ENCODE results near the gene SLC35F6.
"Not testable (repeated sequence)": the region's sequence is repeated elsewhere in the genome, so short reads cannot be mapped to it uniquely, and the experiment has no call there.

SLC35F6 gene

DNA sequence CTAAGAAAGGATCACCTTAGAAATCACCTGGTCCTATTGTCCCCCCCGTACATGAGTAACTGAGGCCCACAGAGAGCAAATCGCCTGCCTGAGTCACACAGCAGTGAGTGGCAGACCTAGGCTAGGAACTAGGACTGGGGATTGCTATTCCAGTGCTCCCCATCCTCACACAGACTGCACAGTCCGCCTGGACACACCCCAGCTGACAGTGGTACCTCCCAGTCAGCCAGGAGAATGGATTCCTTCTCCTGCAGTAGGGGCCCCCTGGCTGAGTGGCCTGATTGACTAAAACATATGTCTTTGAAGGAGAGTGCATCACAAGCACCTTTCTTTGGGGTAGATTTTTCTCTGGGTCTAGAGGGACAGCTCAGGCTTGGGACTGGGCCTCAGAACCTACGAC is 32.4 kb upstream of the SLC35F6 start:
- no peak for DNase-seq

DNA sequence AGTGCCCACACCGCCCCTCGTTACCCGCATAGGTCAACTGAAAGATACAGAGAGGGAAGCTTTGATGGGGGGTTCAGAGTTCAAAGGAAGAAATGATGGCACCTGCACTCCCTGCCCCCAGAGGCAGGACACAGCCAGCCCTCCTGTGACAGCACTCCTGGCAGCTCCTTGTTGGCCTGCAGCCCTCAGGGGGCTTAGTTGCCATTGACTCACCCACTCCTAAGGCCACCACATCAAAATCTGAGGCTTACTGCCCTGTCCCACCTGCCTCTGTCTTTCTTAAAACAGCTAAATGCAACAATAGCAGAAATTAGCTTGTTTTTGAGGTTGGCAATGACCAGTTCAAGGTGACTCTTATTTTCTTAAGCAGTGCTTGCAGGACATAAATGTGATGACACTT is 31.6 kb upstream of the SLC35F6 start:
- no peak for DNase-seq

DNA sequence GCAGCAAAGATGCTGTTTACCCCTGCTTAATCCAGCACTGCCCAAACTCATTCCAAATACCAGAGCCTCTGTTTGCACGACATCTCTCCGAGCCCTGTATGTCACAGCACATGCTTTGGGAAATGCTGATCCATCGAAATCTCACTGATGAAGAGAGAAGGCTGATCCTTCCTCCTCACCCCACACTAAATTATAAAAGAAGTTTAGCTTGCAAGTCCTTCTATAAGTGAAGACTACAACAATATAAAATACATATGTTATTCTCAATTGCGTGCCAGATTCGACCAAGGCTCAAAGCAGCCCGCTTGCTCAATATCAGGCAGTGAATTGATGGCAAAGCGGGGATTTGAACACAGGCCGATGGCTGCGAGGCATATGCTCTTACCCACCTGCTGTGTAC is 30.7 kb upstream of the SLC35F6 start:
- DNase-seq, result no peak

DNA sequence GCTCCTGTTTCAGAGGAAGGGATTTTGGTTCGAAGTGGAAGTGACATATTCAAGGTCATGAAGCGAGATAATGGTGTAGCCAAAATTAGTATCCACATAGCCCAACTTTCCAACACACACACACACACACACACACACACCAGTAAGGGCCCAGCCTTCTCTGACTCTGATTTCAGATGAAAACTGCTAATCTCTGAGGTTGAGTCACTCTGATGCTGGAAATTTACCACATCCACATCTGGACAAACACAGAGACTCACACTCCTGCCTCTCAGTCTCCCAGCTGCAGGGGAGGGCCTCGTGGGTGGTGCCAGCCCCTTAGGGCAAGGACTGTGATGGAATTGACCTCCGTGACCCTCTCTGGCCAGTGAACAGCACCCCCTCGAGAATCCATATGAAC is 29.0 kb upstream of the SLC35F6 start:
- no peak for DNase-seq

DNA sequence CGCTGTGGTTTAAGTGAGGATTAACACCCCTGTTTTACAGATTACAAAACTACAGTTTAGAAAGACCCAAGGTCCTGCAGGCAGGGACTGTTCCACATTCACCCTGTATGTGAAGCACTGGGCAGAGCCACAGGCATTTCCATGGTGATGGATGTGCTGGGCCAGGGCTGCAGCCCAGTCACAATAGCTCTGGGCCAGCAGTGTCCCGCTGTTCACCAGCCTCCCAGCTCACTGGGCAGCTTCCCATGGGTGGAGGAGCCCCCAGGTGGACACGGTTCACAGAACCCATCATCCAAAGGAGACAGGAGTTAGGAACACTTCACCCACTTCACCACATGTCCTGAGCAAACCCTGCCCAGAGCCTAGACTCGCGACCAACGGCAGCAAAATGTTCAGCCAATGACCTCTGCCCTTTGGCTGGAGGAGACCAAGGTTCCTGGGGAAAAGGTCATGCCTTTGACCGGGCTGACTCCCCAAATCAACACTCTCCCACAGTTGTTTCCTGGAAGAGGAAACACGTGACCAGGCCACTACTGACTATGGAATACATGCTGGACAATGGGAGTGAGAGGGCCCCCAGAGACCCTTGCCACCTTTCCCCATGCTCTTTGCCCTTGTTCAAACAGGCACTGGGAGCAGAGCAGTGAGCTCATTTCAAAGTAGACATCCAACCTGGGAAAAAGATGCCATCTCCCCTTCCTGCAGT is 28.0 kb upstream of the SLC35F6 start:
- no peak for DNase-seq

DNA sequence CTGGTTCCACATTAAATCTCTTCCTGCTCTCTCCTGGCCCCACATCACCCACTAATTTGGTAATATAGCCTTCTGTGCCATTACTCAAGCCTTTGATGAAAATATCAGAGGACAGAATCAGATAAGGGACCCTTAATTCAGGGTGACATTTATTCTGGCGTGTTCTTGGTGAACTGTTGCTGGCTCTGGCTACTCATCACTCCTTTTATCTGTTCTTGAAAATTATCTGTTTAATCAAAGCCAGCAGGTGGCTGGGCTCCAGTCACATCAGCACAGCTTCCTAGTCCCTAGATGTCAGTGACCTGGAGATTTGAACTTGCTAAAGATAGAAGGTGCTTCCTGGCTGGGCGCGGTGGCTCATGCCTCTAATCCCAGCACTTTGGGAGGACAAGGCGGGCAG is 26.9 kb upstream of the SLC35F6 start:
- no peak for DNase-seq

DNA sequence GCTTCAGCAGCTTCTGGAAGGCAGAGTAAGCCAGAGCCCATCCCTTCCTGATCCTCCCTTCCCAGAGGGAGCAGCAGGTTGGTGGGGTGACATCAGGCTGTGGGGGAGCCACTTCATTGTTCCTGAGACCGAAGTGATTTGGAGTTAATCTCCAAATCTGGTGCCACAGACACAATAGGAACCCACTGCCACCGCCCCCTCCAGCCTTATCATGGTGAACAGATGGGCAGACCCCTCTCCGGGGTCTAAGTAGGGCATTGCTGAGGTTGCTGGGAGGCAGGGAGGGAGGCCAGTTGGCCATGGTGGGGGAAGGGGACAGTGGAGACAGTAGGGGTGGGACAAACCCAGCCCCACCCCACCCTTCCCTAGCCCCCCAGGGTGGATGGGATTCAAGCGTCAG is 25.6 kb upstream of the SLC35F6 start:
- DNase-seq, result no peak

DNA sequence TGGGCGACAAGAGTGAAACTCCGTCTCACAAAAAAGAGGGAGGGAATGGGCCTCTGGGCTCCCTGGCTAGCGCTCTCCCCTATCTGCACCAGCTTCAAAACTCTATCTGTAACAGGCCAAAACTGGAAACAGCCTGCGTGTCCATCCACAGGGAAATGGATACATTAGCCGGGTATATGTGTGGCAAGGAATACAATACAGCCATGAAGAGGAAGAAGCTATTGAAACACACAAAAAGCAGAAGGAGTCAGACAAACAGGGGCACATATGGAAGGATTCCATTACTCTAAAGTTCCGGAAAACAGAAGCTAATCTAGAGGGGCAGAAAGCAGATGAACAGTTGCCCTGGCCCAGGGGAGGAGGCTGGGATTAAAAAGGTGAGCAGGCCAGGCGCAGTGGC is 24.6 kb upstream of the SLC35F6 start:
- DNase-seq, result no peak

DNA sequence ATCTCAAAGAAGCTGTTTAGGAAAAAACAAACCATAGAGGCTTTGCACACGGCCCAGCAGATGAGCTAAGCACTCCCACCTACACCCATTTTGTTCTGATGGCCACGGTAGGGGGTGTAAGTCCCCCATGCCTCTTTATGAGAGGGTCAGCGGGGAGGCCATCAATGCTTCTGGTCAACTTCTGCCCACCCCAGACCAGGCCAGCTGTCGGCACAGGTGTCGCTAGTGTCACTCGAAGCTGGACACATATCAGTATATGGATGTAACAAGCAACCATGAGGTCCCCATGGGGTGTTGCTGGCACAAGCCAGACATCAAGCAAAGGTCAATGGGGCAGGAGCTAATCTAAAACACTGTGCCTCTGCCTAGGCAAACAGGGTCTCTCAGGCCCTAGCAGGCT is 23.7 kb upstream of the SLC35F6 start:
- DNase-seq, result no peak

DNA sequence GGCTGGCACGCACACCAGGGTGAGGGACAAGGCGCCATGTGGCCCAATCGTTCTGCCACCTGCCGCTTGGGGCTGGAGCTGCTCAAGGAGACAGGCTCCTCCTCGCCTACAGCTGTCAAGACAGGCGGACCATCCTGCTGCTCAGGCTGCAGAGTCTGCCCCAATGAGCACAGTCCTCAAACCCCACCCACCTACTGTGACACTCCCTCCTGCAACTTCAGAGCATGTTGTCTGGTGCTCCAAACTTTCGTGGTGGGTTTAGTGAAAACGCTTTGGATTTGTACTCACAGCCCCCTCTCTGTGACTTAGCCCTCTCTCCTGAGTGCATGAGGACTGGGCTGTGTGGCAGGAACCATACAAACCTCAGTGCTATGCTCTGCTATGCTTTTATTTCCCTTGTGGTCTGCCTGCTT is 23.2 kb upstream of the SLC35F6 start:
- DNase-seq, result peak; percentile 57

DNA sequence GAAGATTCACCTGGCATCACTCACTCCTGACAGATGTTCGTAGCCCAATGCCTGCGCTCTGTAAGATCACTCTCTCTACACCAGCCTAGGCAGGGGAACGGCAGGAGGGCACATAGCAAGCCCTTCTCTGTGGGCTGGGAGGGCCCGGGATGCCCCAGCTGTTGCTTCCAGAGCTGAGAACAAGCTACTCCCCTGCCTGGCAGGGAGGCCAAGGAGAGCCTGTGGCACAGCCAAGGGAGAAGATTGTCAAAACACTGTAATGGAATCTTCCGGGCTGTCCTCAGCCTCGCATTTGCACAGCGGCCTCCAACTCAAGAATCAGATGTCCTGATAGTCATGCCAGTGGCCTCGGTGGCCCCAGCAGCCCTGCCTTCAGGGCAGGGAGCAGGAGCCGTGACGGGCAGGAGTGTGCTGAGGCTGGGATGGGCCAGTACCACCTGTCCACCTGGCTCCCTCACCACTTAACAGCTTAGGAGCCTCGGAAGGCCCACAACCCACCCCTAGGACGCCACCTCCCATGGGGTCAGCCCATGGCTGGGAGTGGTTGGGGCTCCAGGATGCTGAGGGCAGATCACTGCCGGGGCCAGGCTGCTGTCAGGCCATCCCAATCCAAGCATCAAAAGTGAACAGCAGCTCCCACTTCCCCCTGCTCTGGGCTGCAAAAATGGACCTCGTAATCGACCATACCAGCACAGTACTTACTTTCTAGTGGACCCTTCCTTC is 21.9 kb upstream of the SLC35F6 start:
- no peak for DNase-seq

DNA sequence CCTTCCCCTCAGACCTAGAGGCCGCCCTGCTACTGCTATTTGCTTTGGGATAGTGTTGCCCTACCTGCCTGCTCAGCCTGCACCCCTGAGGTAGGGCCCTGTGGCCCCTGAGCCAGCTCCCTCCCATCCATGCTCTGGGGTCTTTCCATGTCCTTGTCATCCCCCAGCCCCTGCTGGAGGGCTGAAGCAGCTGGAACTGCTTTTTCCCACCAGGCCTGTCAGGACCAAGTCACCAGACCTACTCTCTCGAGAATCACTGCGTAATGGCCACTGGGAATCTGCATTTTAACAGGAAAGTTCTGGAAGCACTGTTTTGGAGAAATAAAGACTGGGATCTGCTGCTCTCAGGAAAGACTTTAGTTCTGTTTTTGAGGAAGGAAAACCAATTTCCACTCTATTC is 20.2 kb upstream of the SLC35F6 start:
- DNase-seq, result no peak

DNA sequence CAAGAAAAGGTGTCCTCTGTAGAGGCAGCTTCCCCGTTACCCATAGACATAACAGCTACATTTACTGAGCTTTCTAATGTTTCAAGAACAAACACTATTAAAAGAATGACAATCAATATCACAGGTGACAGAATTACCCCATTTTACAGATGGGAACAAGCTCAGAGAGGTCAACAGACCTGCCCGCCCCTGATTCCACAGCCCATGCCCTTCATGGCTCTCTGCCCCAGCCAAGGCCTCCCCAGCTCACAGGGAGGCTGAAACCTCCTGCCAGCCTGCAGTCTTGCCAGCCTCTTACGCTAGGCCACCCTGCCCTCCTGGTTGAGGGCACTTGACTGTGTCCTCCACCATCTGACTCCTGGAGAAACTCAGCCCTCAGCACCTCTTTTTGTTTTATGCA is 19.1 kb upstream of the SLC35F6 start:
- DNase-seq, result no peak

DNA sequence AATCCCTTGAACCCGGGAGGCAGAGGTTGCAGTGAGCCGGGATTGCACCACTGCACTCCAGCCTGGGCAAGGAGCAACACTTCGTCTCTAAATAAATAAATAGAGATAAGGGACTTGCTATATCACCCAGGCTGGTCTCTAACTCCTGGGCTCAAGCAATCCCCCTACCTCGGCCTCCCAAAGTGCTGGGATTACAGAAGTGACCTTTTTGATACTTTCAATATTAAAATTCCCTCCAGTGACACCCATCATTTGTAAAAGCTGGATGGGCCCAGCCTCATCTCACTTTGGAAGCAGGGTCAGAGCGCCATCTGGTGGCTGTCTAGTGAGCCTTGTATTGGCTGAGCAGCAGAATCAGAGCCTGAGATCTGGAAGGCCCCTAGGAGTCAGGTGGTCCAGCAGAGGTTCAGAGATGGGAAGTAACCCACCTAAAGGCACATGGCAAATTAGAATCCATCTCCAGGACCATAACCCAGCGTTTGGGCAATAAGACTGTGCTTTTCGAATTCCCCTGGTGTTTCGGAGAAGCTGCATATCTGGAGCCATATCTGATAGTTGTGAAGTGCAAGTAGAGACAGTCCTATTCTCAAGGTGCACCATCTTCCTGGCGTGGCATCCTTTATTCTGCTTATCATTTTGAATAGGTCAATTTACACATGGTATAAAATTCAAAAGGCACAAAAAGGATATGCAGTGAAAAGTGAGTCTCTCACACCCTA is 18.3 kb upstream of the SLC35F6 start:
- DNase-seq, result peak; percentile 88

DNA sequence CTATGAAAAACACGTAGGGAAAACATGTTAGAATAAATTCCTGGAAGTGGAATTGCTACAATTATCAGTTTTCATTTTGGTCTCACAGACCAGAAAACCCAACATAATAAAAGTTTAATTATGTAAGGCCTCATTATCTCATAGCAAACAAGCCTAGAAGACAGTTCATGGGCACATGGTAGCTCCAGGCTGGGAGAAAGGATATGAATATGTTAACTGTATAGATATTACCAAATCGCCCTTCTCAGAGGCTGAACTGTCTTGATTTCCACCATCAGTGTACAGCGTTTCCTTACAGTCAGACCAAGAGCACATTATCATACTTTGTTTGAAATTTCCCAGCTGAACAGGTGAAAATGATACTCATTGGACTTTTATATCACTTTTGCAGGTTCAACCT is 17.1 kb upstream of the SLC35F6 start:
- no peak for DNase-seq

DNA sequence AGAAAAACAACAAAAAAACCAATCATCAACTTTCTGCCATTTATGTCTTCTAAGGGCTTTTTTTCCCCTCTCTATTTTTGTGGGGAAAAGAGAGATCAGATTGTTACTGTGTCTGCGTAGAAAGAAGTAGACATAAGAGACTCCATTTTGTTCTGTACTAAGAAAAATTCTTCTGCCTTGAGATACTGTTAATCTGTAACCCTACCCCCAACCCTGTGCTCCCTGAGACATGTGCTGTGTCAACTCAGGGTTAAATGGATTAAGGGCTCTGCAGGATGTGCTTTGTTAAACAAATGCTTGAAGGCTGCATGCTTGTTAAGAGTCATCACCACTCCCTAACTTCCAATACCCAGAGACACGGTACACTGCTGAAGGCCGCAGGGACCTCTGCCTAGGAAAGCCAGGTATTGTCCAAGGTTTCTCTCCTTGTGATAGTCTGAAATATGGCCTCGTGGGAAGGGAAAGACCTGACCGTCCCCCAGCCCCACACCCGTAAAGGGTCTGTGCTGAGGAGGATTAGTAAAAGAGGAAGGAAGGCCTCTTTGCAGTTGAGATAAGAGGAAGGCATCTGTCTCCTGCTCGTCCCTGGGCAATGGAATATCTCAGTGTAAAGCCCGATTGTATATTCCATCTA is 14.2 kb upstream of the SLC35F6 start:
- not testable (repeated sequence) for DNase-seq

DNA sequence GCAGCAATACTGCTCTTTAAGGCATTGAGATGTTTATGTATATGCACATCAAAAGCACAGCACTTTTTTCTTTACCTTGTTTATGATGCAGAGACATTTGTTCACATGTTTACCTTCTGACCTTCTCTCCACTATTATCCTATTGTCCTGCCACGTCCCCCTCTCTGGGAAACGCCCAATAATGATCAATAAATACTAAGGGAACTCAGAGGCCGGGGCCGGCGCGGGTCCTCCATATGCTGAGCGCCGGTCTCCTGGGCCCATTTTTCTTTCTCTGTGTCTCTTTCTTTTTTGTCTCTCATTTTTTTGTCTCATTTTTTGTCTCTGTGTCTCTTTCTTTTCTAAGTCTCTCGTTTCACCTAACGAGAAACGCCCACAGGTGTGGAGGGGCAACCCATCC is 13.6 kb upstream of the SLC35F6 start:
- not testable (repeated sequence) for DNase-seq

DNA sequence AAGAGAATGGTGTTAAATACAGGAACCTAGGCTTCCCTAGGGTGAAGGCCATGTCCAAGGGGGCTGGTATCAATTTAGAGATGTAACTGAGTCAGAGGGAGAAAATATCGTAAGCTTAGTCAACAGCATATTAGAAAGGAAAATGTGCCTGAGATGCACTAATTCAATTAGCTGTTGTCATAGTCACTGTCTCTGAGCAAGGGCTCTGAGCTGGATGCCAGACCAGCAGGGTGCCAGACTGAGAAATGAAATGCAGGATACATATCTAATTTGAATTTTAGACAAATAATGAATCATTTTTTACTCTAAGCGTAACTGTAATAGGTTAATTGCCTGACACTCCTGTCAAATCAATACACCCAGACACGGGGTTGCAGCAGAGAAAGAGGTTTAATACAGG is 11.4 kb upstream of the SLC35F6 start:
- peak; percentile 57 for DNase-seq

DNA sequence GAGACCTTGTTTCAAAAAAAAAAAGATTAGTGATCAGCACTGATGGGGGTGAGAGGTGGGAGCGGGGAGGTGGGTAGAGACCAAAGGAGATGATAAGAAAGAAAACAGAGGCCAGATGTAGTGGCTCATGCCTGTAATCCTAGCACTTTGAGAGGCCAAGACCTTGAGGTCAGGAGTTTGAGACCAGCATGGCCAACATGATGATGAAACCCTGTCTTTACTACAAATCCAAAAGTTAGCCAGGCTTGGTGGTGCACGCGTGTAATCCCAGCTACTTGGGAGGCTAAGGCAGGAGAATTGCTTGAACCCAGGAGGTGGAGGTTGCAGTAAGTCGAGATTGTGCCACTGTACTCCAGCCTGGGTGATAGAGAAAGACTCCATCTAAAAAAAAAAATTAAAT is 9.5 kb upstream of the SLC35F6 start:
- DNase-seq, result no peak

DNA sequence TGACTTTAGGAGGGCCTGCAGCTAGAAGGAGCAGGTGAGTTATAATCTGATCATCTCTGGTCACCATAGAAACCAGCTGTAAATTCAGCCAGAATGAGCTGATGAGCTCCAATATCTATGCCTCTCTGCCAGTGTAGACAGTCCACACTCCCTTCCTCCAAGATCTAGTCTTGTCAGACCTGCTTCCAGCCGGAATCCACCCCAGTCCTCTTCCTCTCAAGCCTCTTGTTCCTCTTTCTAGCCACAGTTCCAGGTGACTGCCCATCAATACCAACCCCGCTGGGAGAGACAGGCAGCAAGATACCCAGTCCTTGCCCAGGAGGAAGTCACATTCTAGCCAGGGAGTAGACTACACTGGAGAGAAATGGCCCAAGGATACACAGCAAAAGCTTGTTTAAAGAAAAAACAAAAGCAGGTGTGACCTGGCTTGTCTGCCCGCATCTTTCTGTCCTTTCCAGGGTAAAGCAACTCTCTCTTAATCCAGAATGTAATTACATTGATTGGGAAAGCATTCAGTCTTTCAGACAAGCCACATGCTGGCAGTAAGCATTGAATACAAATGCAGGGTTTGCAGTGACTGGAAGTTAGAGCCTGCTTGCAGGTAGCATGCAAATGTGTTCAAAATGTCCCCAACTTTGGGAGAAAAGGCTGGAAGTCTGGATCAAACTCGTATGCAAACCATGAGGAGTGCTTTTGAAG is 9.0 kb upstream of the SLC35F6 start:
- DNase-seq, result no peak

DNA sequence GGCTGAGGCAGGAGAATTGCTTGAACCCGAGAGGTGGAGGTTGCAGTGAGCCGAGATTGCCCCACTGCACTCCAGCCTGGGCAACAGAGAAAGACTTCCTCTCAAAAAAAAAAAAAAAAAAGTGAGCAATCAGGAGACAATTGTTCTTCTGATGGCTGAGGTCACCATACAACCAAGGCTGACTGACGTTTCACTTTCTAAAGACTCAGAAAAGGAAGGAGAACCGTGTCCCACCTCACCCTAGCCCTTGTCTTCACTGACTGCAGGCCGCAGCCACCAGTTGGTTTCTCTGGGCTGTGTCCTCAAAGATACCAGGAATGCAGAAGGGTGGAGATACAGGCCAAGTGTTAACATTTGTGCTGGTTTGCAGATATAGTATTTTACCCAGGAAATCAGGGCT is 7.7 kb upstream of the SLC35F6 start:
- DNase-seq, result no peak

DNA sequence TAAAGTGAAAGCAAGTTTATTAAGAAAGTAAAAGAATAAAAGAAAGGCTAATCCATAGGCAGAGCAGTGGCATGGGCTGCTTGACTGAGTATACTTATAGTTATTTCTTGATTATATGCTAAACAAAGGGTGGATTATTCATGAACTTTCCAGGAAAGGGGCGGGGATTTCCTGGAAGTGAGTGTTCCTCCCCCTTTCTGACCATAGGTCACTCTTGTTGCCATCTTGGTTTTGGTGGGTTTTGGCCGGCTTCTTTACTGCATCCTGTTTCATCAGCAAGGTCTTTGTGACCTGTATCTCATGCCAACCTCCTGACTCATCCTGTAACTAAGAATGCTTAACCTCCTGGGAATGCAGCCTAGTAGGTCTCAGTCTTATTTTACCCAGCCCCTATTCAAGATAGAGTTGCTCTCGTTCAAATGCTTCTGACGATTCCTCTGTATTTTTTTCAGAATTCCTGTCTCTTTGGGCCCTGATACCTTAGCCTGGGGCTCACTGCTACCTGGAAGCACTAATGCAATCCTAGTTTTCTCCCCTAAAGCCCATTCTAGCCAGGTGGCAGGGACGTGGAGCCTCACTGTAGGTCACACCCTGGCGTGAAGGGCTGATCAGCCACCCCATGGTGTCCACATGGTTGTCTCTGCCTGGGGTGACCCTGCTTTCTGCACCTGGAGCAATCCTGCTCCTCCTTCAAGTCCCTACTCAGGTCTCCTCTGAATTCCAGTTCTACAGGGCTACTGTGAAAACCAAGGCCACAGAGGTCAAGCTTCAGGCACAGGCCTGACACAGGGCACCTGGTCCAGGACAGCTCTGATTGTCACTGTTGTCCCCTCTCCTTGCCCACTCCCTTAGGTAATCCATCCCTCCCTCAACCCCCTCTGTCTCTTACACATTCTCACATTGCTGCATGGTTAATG is 6.0 kb upstream of the SLC35F6 start:
- DNase-seq, result no peak
